ENCODE measurements around the gene LRRC23. TPM values are rescaled to one million over a fixed set of nuclear protein-coding genes. Genes with fewer than 3 reads are reported as not detected.

The LRRC23 gene
- total RNA-seq, 1 experiment from 2014 or later = 8.0 TPM

DNA sequence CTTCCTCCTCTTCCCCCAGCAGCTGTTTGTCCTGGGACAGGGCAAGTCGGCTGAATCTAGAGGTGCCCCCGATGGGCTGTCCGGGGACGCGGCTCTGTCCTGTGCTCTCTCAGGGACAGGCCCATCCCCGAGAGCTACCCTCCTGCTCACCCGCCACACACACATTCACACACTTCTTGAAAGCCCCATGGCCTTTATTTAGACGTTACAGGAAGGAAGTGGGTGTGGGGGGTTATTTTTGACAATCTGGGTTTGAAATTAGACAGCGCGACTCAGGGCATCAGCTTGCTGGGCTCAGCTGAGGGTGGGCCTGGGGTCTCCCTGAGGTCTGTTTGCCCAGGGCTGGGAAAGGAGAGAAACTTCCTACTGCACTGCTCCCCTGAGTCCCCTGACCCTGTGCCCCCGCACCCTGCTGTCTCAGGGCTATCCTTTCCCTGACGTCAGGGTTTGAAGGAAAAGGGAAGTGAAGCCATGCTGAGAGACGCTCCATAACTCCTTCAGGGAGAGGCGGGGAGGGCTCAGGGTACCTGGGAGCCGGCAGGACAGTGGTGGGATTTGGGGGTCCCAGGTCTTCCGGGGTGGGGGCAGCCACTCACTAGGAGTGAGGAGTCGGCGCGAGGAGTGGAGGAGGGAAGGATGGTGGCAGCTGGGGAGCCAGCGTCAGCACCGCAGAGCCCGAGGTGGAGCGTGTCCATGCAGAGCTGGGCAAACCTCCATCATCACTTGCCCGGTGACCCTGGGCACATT, 54.6 kb downstream of the LRRC23 start:
- DNase-seq (ENCODE audit: low read depth, low spot score) (no peak), ATAC-seq (no peak)
- H3K4me2 ChIP-seq (ENCODE audit: low read length) = no peak overlapping the region
- H3K36me3 ChIP-seq (ENCODE audit: control insufficient read depth in 1 of 2, insufficient read depth in 2 of 2, low read length in 2 of 2) = no peaks in the 10 kb centered on the region; a peak in 1 of 4 replicates
- H3K79me2 ChIP-seq (ENCODE audit: insufficient read depth, low read length) = peaks cover 13% of the 10 kb centered on the region
- TF ChIP-seq CBX3 (IDR thresholded peaks at IDR 0.05; ENCODE audit: low read depth) = no peak
- no peak for TF ChIP-seq SRF (IDR thresholded peaks at IDR 0.05; ENCODE audit: low read depth)
- TF ChIP-seq TCF7L2 (IDR thresholded peaks at IDR 0.05; ENCODE audit: borderline replicate concordance, extremely low read depth, insufficient read depth, insufficient read length) = no peak
- TF ChIP-seq POLR2A (IDR thresholded peaks at IDR 0.05; ENCODE audit: borderline replicate concordance, extremely low read depth, insufficient read depth, insufficient read length) = no peak
- no peak for TF ChIP-seq YY1 (IDR thresholded peaks at IDR 0.05; ENCODE audit: extremely low read depth, insufficient replicate concordance, low read depth, low read length)
- no peak for TF ChIP-seq ZNF274 (IDR thresholded peaks at IDR 0.05; ENCODE audit: low read depth, low read length)
- no peak for TF ChIP-seq FOSL1 (IDR thresholded peaks at IDR 0.05; ENCODE audit: low read depth)
- no peak for TF ChIP-seq RAD21 (IDR thresholded peaks at IDR 0.05; ENCODE audit: low read depth)
- TF ChIP-seq SIN3A (IDR thresholded peaks at IDR 0.05; ENCODE audit: low read depth) = no peak
- TF ChIP-seq EZH2 (IDR thresholded peaks at IDR 0.05) = no peak
- no peaks in the 10 kb centered on the region for H3K9me2 ChIP-seq (ENCODE audit: insufficient read depth)
- ChIA-PET RAD21 (ENCODE audit: low non-redundant PET in 1 of 2, low total read pairs in 2 of 2, uncharacterized antibody in 2 of 2, unreplicated experiment in 2 of 2) (no interaction called here), CTCF (interaction anchor here (6.0 kb wide), 1 partner anchor 14 kb away, joined by 101 read pairs; the partner anchor contains the start of genes C12orf57 and RNU7-1), POLR2A (interaction anchor here (9.9 kb wide), 1 partner anchor 12 kb away, joined by 269 read pairs; the partner anchor contains the start of genes C12orf57 and RNU7-1)
- no peak overlapping the region for H3K4me3 ChIP-seq (replicated peaks in 1 of 2; ENCODE audit: low read depth in 1 of 2, low read length in 2 of 2)
- no peaks in the 10 kb centered on the region for H4K20me1 ChIP-seq (ENCODE audit: insufficient read depth)
- H3K9me3 ChIP-seq (ENCODE audit: control insufficient read depth in 1 of 2, insufficient read depth in 1 of 2, low read depth in 1 of 2, low read length in 2 of 2) = no peaks in the 10 kb centered on the region
- H2AFZ ChIP-seq (ENCODE audit: low read depth, low read length, poor library complexity, severe bottlenecking) = no peak overlapping the region
- no TSS peak for BruUV-seq (replicated peaks)
- H3K4me1 ChIP-seq (ENCODE audit: control insufficient read depth in 1 of 2, insufficient read depth in 2 of 2, low read length in 2 of 2) = peaks cover 15 to 32% of the 10 kb centered on the region in 2 experiments
- H3K27me3 ChIP-seq (ENCODE audit: insufficient read depth, low read length) = no peaks in the 10 kb centered on the region
- no peak overlapping the region for H3K9ac ChIP-seq (ENCODE audit: low read length)
- intact Hi-C loops (cut with micrococcal nuclease) = no loop called here
- no peak overlapping the region for H3K27ac ChIP-seq (ENCODE audit: low read depth, low read length)

All from HCT116 (cell line).